ENCODE results near the gene INSRR.

INSRR gene

GRCh38 chr1:156894711-156895454 lies 36.0 kb upstream of the INSRR start:
- no peak for DNase-seq (ENCODE audit: low spot score)
- in situ Hi-C loops (cut with MboI; ENCODE audit: low pct_unique_long_range_greater_than_20kb, low sequenced_read_pairs, unreplicated experiment) = no loop called here
- no peak for TF ChIP-seq CTCF (IDR thresholded peaks at IDR 0.05; ENCODE audit: extremely low read depth, insufficient read depth, missing control alignments)

DNA sequence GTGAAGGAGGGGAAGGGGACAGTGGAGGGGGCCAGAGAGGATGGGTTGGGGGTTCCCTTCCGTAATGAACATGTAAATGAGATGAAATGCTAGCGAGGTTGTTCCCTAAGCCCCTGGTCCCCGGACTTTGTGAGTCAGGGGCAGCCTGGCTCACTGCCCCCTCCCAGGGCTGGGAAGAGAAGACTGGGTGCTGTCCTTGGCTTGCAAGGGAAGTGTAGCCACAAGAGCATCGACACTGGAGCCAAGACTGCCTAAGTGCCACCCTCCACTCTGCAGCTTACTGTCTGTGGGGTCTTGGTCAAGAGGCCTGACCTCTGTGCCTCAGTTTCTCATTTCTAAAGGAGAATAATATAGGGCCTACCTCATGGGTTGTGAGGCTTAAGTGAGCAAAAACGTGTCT lies 35.1 kb upstream of the INSRR start:
- DNase-seq (ENCODE audit: low spot score) = no peak
- in situ Hi-C loops (cut with MboI; ENCODE audit: low pct_unique_long_range_greater_than_20kb, low sequenced_read_pairs, unreplicated experiment) = no loop called here
- TF ChIP-seq CTCF (IDR thresholded peaks at IDR 0.05; ENCODE audit: extremely low read depth, insufficient read depth, missing control alignments) = no peak

- in situ Hi-C loops (cut with MboI; ENCODE audit: low pct_unique_long_range_greater_than_20kb, low sequenced_read_pairs, unreplicated experiment) = no loop called here
- no peak for TF ChIP-seq CTCF (IDR thresholded peaks at IDR 0.05; ENCODE audit: extremely low read depth, insufficient read depth, missing control alignments)
- DNase-seq (ENCODE audit: low spot score) = no peak
Observed at GRCh38 chr1:156893048-156893953, 34.4 kb upstream of the INSRR start, which contains the start of gene PEAR1. PEAR1 (plus strand) TSS chr1:156893718; CDS start chr1:156903927, 10,209 bp downstream.

- DNase-seq (ENCODE audit: low spot score) = peak; percentile 87
- TF ChIP-seq CTCF (IDR thresholded peaks at IDR 0.05; ENCODE audit: extremely low read depth, insufficient read depth, missing control alignments) = peak; percentile 82
- in situ Hi-C loops (cut with MboI; ENCODE audit: low pct_unique_long_range_greater_than_20kb, low sequenced_read_pairs, unreplicated experiment) = no loop called here
Observed at GRCh38 chr1:156892190-156893047, 33.5 kb upstream of the INSRR start.

DNA sequence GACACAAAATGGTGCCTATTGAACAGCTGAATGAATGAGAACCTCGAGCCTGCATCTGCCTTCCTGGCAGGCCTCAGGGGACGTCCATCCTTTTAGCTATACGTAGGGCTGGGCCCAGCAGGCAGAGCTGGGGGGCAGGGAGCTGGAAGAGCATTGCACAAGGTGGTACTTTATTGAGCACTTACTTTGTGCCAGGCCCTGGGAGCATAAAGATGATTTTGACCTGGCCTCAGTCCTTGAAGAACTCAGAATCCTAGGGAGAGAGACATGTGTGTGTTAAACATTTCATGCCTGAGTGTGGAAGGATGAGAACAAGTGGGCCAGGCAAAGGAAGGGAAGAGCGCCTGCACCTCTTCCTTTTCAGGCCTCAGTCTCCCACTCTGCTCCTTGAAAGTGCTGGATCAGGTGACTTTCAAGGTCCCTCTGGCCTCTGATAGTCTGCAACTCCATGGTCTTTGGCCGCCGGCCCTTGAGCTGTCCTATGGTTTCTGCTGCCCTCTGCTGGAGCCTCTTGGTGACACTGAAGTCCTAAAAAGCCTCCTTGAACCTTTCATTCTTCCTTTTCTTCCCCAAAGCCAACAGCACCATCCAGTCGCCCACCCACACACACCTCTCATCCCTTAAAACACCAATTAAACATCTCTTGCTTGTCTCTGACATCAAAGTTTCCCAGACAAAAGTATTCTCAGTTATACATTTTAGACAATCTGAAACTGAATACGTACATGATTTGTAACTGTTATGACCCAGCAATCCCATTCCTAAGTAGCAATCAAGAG lies 31.1 kb upstream of the INSRR start:
- peak; percentile 82 for TF ChIP-seq CTCF (IDR thresholded peaks at IDR 0.05; ENCODE audit: extremely low read depth, insufficient read depth, missing control alignments)
- peak; percentile 85 for DNase-seq (ENCODE audit: low spot score)
- in situ Hi-C loops (cut with MboI; ENCODE audit: low pct_unique_long_range_greater_than_20kb, low sequenced_read_pairs, unreplicated experiment) = no loop called here

Data from GM13977 (cell line).